ENCODE data around the gene IFI6.

The IFI6 gene

GRCh38 chr1:27669876-27670275, 2.1 kb downstream of the IFI6 start:
- no peak for DNase-seq

DNA sequence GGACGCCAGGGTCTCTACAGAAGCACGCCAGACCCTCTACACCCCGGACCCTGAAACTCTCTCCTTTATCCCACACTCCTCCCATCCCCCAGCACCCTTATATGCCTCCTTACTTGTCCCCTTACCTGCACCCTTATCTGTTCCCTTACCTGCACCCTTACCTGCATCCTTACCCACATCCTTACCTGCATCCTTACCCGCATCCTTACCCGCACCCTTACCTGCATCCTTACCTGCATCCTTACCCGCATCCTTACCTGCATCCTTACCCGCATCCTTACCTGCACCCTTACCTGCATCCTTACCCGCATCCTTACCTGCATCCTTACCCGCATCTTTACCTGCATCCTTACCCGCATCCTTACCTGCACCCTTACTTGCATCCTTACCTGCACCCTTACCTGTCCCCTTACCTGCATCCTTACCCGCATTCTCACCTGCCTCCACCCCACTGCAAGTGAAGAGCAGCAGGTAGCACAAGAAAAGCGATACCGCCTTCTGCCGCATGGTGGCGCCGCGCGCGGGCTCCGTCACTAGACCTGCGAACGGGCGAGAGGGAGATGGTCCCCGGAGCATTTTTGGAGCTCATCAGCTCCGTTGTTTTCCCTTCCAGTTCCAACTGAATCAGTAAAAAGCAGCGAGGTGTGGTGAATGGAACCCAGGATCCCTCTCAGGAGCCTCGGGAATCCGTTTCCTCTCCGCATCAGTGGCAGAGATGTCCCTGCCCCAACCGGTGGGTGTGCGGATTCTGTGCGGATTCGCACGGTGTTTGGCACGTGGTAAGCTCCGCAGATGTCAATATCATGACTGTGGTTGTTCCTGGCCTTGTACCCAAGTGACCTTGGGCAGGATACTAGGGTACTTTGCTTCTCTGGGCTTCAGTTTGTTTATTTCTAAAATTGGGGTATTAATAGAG, 2.9 kb downstream of the IFI6 start:
- peak; percentile 74 to 92 (median 82) for DNase-seq

GRCh38 chr1:27668121-27668807, 3.7 kb downstream of the IFI6 start:
- DNase-seq: no peak

DNA sequence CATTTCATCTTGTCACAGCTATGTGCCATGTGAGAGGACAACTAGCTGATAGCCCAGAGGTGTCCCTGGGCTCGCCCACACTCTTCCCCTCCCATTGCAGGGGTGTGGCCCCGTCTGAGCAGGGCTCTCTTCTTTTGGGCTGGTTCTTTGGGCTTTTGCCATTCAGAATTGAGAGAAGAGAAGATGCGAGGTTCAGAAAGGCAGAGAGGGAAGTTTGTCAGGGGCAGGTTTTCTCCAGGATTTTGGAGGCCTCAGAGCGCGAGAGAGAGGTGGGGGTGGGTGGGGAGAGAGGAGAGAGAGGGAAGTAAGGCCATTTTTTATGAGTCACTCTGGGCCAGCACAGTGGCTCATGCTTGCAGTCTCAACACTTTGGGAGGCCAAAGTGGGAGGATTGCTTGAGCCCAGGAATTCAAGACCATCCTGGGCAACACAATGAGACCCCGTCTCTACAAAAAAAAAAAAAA, 5.2 kb downstream of the IFI6 start:
- DNase-seq: no peak

GRCh38 chr1:27666294-27666693, 5.7 kb downstream of the IFI6 start:
- DNase-seq: no peak

DNA sequence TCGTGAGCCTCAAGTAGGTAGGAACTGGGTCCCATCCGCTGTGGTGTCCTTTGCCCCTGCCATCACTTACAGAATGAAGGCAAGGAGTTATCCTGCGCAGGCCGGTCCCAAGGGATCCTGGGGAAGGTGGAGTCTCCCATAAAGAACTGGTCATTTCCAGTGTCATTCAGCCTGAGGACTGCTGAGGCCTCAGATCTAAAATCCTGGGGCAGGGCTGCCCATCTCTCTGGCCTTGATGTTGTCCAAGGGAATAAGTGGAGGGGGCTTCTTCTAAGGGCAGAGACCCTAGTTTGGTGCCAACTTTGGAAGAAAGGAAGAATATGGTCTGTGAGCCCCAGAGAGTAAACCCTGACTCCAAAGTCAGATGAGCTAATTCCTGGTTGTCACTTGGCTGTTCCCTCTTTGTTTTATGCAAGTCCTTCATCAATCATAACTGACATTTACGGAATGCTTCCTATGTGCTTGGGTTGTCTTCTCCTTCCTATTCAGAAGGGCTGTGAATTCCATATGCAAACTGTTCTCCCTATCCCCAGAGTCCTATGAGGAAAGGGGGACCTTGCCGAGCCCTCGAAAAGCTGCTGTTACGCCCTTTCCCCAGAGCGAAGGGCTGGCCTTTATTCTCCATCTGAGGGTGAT, 6.9 kb downstream of the IFI6 start:
- no peak for DNase-seq

DNA sequence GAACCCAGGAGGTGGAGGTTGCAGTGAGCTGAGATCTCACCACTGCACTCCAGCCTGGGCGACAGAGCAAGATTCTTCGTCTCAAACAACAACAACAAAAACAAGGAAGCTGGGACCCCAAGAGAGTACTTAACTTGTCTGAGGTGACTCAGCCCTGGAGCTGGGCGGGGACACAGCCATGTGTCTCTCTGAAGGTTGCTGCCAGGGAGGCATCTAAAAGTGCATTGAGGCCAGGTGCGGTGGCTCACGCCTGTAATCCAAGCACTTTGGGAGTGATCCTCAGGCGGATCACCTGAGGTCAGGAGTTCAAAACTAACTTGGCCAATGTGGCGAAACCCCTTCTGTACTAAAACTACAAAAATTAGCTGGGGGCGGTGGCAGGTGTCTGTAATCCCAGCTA, 7.7 kb downstream of the IFI6 start:
- no peak for DNase-seq

DNA sequence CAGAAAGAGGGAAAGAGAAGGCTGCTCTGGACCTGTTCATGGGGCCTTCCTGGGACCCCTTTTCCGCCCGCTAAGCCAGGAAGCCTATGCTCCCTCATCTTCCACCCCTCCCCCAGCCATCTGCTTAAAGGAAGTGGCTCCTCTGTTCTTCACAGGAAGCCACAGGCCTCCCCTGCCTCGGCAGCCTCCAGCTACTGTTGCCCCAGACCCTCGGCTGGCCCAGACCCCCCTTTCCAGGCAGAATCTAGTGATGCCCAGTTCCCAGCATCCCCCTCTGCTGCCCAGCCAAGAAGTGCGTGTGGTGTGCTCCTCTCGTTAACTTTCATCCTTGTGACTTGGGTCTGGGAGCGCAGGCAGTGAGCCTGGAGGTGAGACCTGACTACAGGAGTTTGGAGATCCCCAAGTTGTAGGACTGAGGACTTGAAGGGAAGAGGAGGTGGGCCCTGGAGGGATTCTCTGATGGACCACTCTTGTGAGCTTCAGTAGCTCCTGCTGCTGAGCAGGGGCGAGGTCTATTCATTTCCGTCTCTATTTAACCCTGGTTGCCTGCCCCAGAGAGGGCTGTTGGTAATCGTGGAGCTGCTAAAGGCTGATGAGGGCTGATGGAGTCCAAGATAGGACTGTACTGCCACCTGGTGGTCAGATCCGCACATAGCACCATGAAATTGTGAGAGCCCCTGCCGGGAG, 9.1 kb downstream of the IFI6 start:
- peak; percentile 72 to 96 (median 81) for DNase-seq

DNA sequence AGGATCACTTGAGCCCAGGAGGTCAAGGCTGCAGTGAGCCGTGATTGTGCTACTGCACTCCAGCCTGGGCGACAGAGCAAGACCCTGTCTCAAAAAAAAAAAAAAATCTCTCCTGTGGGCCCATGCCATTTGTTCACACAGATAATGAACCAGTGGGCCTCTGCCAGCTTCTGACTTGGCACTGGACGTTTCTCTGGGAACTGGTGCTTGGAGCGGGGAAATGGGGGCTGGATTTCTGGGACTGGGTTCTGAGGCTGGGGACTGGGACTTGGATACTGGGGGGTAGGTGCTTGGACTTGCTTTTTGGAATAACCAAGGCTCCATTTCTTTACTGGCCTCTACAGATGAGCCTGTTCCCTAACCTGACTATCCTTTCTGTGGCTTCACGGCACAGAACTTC, 9.7 kb downstream of the IFI6 start:
- DNase-seq: no peak

DNA sequence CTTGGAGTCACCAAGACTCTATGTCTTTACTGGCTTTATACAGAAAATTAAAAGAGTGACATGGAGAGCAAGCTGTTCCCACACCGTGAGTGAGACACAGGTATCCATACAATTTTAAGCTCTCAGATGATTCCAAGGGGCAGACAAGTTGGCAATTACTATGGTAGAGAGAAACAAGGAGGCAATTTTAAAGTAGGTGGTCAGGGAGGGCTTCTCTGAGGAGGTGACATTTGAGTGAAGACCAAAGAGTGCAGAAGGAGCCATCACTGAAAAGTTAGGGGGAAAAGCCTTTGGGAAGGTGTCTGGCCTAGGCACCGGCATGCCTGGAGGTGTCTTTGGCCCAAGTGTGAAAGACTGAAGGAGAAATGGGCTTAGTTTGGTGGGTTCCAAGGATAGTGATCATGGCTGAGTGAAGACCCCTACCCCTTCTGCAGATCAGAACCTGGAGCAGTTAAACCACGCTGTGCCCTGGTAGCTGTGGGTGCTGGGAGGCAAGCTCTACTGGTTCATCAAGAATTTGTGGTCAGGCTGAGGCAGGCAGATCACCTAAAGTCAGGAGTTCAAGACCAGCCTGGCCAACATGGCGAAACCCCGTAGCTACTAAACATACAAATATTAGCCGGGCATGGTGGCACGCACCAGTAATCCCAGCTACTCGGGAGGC, 10.4 kb downstream of the IFI6 start:
- DNase-seq: no peak

- no peak for DNase-seq
These were observed 11.6 kb downstream of the IFI6 start for GRCh38 chr1:27660300-27660835.

DNA sequence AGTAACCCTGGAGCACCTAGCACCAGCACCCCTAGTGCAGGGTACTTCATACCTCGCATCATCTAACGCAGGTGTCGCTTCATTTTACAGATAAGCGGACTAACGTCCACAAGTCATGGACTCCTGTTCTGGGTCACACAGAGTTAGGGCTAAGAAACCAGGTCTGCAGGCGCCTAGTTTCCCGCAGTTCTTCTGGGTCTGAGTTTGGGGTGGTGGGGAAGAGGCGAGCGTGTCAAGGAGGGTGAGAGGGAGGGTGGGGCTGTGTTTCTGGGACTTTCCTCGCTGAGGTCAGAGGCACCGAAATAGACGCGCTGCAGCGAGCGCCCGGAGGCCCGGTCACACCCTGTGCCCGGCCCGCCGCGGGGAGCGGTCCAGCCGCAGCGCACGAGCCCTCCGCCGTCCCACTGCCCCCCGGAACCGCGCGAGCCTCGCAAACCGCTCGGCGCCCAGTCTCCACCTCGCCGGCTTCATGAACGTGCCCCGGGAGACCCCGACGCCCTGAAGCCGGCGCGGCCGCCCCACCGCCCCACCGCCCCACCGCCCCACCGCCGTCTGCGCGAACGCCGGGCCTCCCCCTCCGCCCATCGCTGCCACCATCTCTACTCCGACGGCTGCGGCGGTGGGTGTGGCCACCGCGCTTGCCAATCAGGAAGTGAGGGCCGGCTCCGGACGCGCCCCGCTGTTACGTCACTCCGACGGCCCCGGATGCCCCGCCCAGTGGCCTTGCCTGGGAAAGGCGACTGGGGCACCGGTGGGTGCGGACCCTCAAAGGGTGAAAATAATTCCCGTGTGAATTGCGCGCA, 12.3 kb downstream of the IFI6 start:
- DNase-seq: peak; percentile 68 to 74 (median 71)

DNA sequence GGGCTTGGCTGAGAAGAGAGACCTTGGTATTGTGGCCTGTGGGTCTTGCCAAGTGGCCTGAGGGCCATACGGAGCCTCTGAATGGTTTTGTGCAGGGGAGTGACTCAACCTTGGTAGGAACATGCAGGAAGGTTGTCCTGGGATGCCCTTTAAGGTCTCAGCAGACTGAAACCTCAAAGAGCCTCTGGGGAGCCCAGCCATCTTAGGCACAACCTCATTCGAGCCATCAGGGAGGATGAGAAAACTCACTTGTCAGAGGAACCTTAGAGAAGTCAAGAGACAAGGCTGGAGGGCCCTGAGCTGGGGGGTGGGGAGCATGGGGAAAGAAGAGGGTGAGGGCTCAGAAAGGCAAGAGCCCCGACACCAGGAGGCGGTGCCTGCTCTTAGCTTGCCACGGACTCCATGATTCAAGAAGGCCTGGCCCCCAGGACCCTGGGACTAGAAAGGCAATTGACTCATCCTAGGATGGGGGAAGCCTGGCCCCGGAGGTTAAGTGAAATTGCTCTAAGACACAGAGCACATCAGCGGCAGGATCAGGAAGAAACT, 13.0 kb downstream of the IFI6 start:
- no peak for DNase-seq

- no peak for DNase-seq
These were observed 15.7 kb downstream of the IFI6 start for GRCh38 chr1:27656157-27656893.

DNA sequence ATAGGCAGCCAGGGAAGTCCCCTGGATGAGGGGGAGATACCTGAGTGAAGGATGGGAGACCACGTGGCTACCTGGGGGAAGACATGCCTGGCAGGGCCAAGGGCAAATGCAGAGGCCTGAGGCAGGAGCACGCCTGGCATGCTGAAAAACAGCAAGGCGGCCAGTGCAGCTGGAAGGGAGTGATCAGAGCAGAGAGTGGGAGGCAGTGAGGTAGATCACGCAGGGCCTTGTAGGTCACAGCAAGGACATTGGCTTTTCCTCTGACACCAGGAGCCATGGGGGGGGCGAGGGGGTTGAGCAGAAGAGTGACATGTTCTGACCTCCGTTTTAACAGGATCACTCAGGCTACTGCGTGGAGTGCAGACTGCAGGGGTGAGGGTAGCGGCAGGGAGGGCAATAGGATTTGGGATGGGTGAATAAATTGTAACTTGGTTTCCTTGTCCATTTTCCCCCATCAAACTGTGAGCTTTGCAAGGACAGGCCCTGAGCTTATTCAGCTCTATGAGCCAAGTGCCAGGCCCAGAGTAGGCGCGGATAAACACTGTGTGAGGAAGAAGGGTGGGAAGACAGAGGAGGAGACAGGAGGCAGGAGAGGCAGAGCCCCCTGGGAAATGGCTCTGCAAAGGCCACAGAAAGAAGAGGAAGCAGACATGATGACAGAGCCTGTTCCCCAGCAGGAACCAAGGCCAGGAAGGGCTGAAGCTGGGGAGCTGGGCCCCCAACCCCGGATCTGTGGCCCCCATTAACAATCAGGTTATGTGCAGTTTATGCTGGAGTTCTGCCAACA, 16.6 kb downstream of the IFI6 start:
- DNase-seq: no peak

DNA sequence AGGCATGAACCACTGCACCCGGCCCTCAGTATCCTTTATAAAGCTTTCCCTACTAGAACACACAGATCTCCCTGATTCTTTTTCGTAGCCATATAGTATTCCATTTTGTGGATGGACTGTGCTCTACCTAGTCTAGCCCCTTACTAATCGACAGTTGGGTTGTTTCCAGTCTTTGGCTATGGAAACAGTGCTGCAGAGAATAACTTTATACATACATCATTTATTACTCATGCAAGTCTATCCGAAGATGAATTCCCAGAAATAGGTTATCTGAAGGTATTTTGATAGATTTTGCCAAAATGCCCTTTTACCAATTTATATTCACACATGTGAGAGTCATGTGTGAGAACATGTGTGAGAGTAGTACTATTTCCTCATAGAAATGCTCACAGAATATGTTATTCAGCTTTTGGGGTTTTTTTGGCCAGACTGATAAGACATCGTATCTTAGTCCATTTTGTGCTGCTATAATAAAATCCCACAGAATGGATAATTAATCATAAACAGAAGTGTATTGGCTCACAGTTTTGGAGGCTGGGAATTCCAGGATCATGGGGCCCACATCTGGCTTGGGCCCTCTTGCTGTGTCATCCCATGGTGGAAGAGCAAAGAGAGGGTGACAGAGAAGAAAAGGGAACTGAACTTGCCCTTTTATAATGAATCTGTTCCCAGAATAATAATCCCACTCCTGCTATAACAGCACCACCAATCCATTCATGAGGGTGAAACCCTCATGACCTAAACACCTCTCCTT, 19.7 kb downstream of the IFI6 start:
- no peak for DNase-seq

- DNase-seq: no peak
These were observed 21.3 kb downstream of the IFI6 start for GRCh38 chr1:27650539-27651175.

- DNase-seq: no peak
These were observed 21.8 kb downstream of the IFI6 start for GRCh38 chr1:27650171-27650538.

Measured in activated CD4-positive, CD25-positive, alpha-beta regulatory T cell (primary cell).